ENCODE results near the gene CLEC1B.
"Not testable (repeated sequence)": the region's sequence is repeated elsewhere in the genome, so short reads cannot be mapped to it uniquely, and the experiment has no call there.

CLEC1B gene

DNA sequence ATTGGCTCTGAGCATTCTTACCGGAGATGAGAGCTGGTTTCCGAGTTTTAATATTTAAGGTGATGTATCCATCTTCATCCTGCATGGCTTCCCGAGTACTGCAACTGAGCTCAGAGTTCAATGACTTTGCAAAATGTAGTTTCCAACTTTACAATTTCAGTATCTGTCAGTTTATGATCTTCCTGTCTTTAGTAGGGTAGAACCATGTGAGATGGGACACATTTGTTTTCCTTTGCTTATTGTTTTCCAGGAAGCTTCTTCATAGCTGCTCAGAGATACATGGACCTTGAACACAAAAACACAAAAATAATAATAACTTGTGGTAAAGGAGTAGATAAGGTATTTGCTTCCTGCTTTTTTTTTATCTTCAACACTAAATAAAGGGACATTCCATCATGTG is at the start of gene CLEC1B:
Gene CLEC1B (minus strand): TSS at position 106 of the 400 bp plus-strand sequence. CDS start 21 bp downstream, at position 85.
- DNase-seq, result no peak

DNA sequence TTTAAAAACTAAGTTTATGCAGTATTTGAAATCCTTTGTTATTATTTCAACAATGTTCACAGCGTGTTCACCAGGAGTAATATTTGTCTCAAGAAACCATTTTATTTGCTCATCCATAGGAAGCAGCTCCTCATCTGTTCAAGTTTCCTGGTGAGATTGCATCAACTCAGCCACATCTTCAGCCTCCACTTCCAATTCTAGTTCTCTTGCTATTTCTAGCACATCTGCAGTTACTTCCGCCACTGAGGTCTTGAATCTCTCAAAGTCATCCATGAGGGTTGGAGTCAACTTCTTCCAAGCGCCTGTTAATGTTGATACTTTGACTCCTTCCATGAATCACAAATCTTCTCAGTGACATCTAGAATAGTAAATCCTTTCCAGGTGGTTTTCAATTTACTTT is 49.6 kb upstream of the CLEC1B start:
- DNase-seq, result no peak

DNA sequence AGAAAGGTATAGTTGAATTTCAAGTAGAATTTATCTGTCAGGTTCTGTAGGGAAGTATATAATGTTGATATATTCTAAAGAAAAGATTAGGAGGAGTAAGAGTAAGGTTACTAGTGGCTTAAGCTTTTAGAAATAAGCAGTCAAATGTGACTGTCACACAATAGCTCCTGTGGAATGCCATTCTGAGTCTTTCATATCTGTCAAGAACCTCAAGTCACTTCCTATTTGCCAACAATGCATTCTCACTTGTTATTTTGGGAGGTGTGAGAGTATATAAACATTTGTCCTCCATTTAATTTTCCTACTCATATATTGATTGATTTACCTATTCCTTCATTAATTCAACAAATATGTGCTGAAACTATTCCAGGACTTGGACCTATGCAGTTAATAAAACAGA is 43.2 kb upstream of the CLEC1B start:
- DNase-seq, result no peak

GRCh38 chr12:10033783-10034545 is 35.0 kb upstream of the CLEC1B start:
- DNase-seq, result peak; percentile 2

- no peak for DNase-seq
Observed at GRCh38 chr12:10031771-10032175, 32.9 kb upstream of the CLEC1B start.

- DNase-seq, result no peak
Observed at GRCh38 chr12:10031321-10031720, 32.4 kb upstream of the CLEC1B start.

GRCh38 chr12:10030446-10030845 is 31.5 kb upstream of the CLEC1B start, which contains the start of gene CLEC9A:
Gene CLEC9A (plus strand): TSS chr12:10030682. CDS start chr12:10052688, 22,006 bp downstream.
- DNase-seq, result no peak

GRCh38 chr12:10027721-10028120 is 28.8 kb upstream of the CLEC1B start:
- DNase-seq, result no peak

- DNase-seq, result no peak
Observed at GRCh38 chr12:10027311-10027710, 28.4 kb upstream of the CLEC1B start.

DNA sequence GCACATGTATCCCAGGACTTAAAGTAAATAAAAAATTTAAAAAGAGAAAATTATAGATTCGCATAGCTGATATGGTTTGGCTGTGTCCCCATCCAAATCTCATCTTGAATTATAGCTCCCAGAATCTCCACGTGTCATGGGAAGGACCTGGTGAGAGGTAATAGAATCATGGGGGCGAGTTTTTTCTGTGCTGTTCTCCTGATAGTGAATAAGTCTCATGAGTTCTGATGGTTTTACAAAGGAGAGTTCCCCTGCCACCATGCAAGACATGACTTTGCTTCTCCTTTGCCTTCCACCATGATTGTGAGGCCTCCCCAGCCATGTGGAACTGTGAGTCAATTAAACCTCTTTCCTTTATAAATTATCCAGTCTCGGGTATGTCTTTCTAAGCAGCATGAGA is 27.7 kb upstream of the CLEC1B start:
- DNase-seq, result not testable (repeated sequence)

- no peak for DNase-seq
Observed at GRCh38 chr12:10025236-10025635, 26.3 kb upstream of the CLEC1B start.

GRCh38 chr12:10021342-10021741 is 22.4 kb upstream of the CLEC1B start:
- no peak for DNase-seq

DNA sequence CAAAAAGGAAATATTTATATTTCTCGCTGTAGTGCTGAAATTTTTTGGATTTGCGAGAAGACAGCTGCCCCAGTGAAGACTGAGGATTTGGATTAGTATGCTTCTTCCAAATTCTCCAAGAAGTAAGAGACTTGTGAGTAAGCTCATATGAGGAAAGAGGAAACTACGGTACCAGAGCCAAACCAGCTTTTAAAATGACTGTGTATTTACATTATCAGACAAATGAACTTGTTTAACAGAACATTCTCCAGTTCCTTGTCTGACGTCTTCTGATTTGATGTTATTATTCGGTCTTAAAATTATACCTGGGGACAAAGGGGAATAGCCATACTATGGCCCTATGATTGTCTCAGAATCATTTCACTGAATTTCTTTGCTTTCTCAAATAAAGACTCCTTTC is 19.5 kb upstream of the CLEC1B start:
- DNase-seq, result no peak

DNA sequence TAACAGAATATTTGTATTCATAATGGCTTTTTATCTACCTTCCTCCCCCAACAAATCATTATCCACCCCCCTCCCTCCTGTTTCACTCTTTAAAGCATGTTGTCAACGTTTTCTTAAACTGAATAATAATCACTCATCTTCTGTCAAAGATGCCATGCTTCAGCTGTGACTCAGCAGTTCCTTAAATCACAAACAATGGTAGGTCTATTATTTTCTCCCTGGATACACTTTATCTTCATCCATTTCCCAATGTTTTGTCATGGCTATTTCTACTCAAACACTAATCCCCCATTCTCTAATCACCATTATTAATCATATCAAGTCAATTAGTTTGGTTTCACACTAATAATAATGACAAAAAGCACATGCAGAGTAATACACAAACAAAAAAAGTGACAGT is 18.0 kb upstream of the CLEC1B start:
- DNase-seq, result no peak

- DNase-seq, result no peak
Observed at GRCh38 chr12:10015450-10015849, 16.5 kb upstream of the CLEC1B start.

- DNase-seq, result no peak
Observed at GRCh38 chr12:10012630-10013330, 13.9 kb upstream of the CLEC1B start.

- no peak for DNase-seq
Observed at GRCh38 chr12:10001171-10001776, 2.4 kb upstream of the CLEC1B start.

DNA sequence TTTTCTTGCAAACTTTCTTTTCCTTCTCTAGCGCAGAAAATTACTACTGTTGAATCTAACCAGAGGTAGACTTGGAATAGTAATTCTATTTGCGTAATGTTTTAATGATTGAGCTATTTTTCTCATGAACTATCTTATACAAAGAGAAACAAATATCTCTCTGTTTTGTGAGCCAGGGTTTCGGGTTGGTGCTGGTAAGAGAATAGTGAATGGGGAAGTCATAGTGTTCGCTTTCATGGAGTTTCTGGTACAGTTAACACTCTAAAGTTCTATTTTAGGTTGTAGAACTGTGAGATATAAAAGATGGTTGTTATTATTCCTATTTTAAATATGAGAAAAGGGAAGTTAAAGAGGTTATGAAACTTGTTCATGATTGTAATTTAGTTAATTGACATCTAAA is 6.6 kb downstream of the CLEC1B start:
- DNase-seq, result no peak

DNA sequence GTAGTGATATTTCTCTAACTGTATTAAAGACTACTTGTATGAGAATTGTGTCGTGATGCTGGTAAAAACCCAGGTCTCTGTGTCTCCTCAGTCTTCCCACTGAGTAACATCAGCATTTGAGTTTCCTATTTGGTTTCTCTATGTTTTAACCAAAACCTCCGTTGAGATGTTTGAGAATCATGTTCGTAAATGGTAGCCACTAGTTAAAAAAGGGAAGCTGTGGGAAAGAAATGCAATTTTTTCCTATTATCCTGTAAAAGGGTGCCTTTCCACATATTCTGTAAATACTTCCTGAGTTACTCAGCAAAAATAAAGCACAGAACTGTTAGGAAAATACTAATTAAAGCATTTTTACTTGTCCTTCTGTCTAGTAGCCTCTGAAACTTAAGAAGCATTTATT is 7.0 kb downstream of the CLEC1B start:
- no peak for DNase-seq

- DNase-seq, result no peak
Observed at GRCh38 chr12:9980126-9980525, 18.8 kb downstream of the CLEC1B start.

DNA sequence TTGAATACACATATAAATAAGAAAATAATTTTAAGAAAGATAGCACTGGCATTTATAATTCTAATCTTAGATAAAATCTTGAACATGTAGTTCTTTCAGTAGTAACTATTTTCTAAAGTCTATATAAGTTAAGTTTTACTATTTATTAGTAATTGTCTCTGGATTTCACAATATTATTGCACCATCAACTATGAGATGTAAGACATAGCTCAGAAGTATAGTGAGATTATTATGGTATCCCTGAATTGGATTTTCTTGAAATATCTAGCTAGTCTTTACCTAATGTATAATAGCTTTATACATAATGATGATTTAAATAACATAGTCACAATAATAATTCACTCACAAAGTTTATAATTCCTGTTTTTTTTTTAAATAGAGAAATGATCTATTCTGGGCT is 21.0 kb downstream of the CLEC1B start:
- DNase-seq, result no peak

DNA sequence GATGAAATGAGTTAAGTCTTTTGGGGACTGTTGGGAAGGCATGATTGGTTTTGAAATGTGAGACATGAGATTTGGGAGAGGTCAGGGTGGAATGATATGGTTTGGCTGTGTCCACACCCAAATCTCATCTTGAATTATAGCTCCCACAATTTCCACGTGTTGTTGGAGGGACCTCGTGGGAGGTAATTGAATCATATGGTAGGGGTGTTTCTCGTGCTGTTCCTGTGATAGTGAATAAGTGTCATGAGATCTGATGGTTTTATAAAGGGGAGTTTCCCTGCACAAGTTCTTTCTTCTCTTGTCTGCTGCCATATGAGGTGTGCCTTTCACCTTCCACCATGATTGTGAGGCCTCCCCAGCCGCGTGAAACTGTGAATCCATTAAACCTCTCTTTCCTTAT is 22.3 kb downstream of the CLEC1B start:
- DNase-seq, result not testable (repeated sequence)

DNA sequence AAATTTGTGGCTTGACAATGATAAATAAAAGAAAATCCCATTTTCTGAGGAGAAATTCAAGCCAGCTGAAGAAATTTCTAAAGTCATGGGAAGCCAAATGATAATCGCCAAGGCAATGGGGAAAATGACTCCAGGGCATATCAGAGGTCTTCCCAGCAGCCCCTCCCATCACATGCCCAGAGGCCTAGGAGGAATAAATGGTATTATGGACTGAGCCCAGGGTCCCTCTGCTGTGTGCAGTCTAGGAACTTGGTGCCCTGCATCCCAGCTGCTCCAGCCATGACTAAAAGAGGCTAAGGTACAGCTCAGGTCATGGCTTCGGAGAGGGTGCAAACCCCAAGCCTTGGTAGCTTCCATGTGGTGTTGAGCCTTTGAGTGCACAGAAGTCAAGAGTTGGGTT is 23.3 kb downstream of the CLEC1B start:
- DNase-seq, result no peak

GRCh38 chr12:9974731-9975130 is 24.2 kb downstream of the CLEC1B start:
- DNase-seq, result not testable (repeated sequence)

Measured in NCI-H526 treated with DMSO at 0.1 percent for 48 hours (cell line).